22Rv1 (cell line): ENCODE results near the gene P2RX1.

Experiments
- CTCF ChIP-seq: fragments of 450-650 bp; IDR thresholded peaks from 2 replicates; pipeline ENCODE4 v1.5.1; 2017; ENCODE audit warnings: mild to moderate bottlenecking
- ZFX ChIP-seq: fragments of 450-650 bp; IDR thresholded peaks from 2 replicates; pipeline ENCODE4 v1.6.1; 2017; ENCODE audit warnings: antibody characterized with exemption, borderline replicate concordance

GRCh38 chr17:3894911-3895343 is 21.3 kb downstream of the P2RX1 start:
- no peak for TF ChIP-seq CTCF
- no peak for TF ChIP-seq ZFX
